GM18502 (cell line): ENCODE results near the gene EPC2.
A peak's percentile ranks its signal among the peaks of the same experiment; 100 is the strongest.
"Not testable (repeated sequence)": the region's sequence is repeated elsewhere in the genome, so short reads cannot be mapped to it uniquely, and the experiment has no call there.

Experiments used
- ATAC-seq: cut with Tn5 transposase; IDR thresholded peaks from one replicate; pipeline ENCODE4 v1.9.1; 2021; ENCODE audit warnings: mild to moderate bottlenecking; ENCODE audit not compliant: unreplicated experiment, poor library complexity

EPC2 gene

GRCh38 chr2:148640767-148641166 is 3.8 kb upstream of the EPC2 start:
- ATAC-seq, result no peak

- ATAC-seq, result no peak
These were observed 2.3 kb upstream of the EPC2 start for GRCh38 chr2:148642112-148642744.

- ATAC-seq, result no peak
These were observed 1.6 kb upstream of the EPC2 start for GRCh38 chr2:148642891-148643416.

GRCh38 chr2:148643421-148643820 is 1.1 kb upstream of the EPC2 start:
- ATAC-seq, result peak; percentile 27

- ATAC-seq, result peak; percentile 48
These were observed 460 bp downstream of the EPC2 start for GRCh38 chr2:148644883-148645538.

- peak; percentile 50 for ATAC-seq
These were observed 1.1 kb downstream of the EPC2 start for GRCh38 chr2:148645539-148646230.

GRCh38 chr2:148646231-148646559 is 1.6 kb downstream of the EPC2 start:
- ATAC-seq, result no peak

- ATAC-seq, result not testable (repeated sequence)
These were observed 3.2 kb downstream of the EPC2 start for GRCh38 chr2:148647711-148648110.

- ATAC-seq, result no peak
These were observed 5.4 kb downstream of the EPC2 start for GRCh38 chr2:148649936-148650335.

GRCh38 chr2:148650881-148651280 is 6.3 kb downstream of the EPC2 start:
- no peak for ATAC-seq

GRCh38 chr2:148651972-148652371 is 7.4 kb downstream of the EPC2 start:
- ATAC-seq, result no peak

GRCh38 chr2:148653437-148653836 is 8.9 kb downstream of the EPC2 start:
- peak; percentile 93 for ATAC-seq

- no peak for ATAC-seq
These were observed 9.9 kb downstream of the EPC2 start for GRCh38 chr2:148654435-148654834.

GRCh38 chr2:148656516-148656915 is 12.0 kb downstream of the EPC2 start:
- ATAC-seq, result no peak

- peak; percentile 95 for ATAC-seq
These were observed 14.5 kb downstream of the EPC2 start for GRCh38 chr2:148658807-148659722.

GRCh38 chr2:148660999-148661398 is 16.4 kb downstream of the EPC2 start:
- ATAC-seq, result no peak

- ATAC-seq, result not testable (repeated sequence)
These were observed 17.8 kb downstream of the EPC2 start for GRCh38 chr2:148662332-148662731.

GRCh38 chr2:148664229-148664628 is 19.7 kb downstream of the EPC2 start:
- ATAC-seq, result no peak

- ATAC-seq, result no peak
These were observed 22.0 kb downstream of the EPC2 start for GRCh38 chr2:148666555-148666954.

- no peak for ATAC-seq
These were observed 22.7 kb downstream of the EPC2 start for GRCh38 chr2:148667113-148667836.
